PFSK-1 (cell line): ENCODE measurements around the gene CCDC15.

Source experiments
- FOXP2 ChIP-seq: optimal IDR thresholded peaks from 2 replicates; pipeline ENCODE3; 2011; ENCODE audit warnings: borderline replicate concordance, control low read depth, inconsistent platforms; ENCODE audit not compliant: insufficient read depth; ENCODE audit errors: extremely low read length, extremely low read depth
- POLR2AphosphoS5 ChIP-seq: IDR thresholded peaks from 2 replicates; pipeline ENCODE4 v1.6.1; 2012; ENCODE audit warnings: low read depth, mild to moderate bottlenecking, control low read depth, low read length, moderate library complexity
- SIN3A ChIP-seq: IDR thresholded peaks from 2 replicates; pipeline ENCODE4 v1.6.1; 2012; ENCODE audit warnings: mild to moderate bottlenecking, low read length, moderate library complexity, borderline replicate concordance; ENCODE audit not compliant: insufficient read depth
- TAF1 ChIP-seq: IDR thresholded peaks from 2 replicates; pipeline ENCODE4 v1.6.1; 2012; ENCODE audit warnings: low read length, control low read depth, borderline replicate concordance; ENCODE audit not compliant: insufficient read depth
- TF ChIP-seq, protein P1 (sequence below), 2 experiments: IDR thresholded peaks; 2 replicates each; pipeline versions ENCODE4 v1.6.1 to v1.8.0; 2011 to 2012; ENCODE audit warnings: low read depth in 2 of 2, low read length in 2 of 2, control low read depth in 1 of 2, inconsistent platforms in 1 of 2, mild to moderate bottlenecking in 1 of 2, moderate library complexity in 1 of 2; ENCODE audit not compliant: insufficient read depth in 1 of 2

The CCDC15 gene

DNA sequence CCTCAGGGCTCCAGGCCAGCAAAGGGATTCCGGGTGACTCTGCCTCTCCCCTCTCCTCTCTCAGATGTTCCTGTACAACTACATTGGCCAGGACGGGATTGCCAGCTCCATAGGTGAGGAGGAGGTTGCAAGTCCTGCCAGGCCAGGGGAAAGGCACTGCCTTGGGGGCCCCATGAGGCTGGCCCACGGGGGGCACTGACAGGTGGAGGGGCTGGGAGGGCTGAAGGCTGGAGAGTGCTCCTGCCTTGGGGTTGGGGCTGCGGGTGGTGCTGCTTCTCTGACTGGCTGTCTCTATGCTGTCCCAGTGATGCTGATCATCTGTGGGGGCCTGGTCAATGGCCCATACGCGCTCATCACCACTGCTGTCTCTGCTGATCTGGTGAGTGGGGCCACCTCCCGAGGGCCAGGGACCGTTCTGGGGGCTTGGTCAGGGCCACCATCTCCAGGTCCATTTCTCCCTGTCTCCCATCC lies 130.8 kb downstream of the CCDC15 start:
- TF ChIP-seq POLR2AphosphoS5 (no peak), TAF1 (no peak), FOXP2 (no peak), SIN3A (no peak)
- TF ChIP-seq, protein P1, sequence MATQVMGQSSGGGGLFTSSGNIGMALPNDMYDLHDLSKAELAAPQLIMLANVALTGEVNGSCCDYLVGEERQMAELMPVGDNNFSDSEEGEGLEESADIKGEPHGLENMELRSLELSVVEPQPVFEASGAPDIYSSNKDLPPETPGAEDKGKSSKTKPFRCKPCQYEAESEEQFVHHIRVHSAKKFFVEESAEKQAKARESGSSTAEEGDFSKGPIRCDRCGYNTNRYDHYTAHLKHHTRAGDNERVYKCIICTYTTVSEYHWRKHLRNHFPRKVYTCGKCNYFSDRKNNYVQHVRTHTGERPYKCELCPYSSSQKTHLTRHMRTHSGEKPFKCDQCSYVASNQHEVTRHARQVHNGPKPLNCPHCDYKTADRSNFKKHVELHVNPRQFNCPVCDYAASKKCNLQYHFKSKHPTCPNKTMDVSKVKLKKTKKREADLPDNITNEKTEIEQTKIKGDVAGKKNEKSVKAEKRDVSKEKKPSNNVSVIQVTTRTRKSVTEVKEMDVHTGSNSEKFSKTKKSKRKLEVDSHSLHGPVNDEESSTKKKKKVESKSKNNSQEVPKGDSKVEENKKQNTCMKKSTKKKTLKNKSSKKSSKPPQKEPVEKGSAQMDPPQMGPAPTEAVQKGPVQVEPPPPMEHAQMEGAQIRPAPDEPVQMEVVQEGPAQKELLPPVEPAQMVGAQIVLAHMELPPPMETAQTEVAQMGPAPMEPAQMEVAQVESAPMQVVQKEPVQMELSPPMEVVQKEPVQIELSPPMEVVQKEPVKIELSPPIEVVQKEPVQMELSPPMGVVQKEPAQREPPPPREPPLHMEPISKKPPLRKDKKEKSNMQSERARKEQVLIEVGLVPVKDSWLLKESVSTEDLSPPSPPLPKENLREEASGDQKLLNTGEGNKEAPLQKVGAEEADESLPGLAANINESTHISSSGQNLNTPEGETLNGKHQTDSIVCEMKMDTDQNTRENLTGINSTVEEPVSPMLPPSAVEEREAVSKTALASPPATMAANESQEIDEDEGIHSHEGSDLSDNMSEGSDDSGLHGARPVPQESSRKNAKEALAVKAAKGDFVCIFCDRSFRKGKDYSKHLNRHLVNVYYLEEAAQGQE (IDR thresholded peaks at IDR 0.05; ENCODE audit: insufficient read depth in 1 of 2, low read depth in 2 of 2, low read length in 2 of 2) = no peak

DNA sequence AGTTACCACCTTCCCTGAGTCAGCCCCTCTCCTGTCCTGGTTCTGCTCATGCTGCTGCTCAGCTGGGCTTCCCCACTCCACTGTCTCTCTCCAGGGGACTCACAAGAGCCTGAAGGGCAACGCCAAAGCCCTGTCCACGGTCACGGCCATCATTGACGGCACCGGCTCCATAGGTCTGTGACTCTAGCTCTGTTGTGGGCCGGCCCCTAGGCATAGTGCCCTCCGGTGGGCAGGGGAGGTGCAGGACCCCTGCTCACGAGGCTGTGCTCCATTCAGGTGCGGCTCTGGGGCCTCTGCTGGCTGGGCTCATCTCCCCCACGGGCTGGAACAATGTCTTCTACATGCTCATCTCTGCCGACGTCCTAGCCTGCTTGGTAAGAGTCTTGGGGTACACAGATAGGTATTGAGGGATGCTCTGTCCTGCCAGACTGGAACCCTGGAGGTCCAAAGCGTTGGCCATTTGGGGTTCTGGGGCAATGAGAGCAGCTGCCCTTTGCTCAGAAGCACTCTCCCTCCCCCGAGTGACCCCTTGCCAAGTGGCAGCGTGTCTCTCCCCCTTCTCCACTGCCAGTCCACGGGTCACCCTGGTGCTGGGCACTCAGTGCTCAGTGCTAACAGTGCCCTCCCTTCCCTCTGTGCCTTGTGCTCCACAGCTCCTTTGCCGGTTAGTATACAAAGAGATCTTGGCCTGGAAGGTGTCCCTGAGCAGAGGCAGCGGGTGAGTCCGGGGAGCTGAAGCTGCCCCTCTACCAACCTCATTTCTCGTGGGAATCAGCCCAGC lies 131.5 kb downstream of the CCDC15 start:
- TF ChIP-seq POLR2AphosphoS5 (no peak), SIN3A (no peak)
- TF ChIP-seq, protein P1 (IDR thresholded peaks at IDR 0.05; ENCODE audit: insufficient read depth in 1 of 2, low read depth in 2 of 2, low read length in 2 of 2) = no peak

DNA sequence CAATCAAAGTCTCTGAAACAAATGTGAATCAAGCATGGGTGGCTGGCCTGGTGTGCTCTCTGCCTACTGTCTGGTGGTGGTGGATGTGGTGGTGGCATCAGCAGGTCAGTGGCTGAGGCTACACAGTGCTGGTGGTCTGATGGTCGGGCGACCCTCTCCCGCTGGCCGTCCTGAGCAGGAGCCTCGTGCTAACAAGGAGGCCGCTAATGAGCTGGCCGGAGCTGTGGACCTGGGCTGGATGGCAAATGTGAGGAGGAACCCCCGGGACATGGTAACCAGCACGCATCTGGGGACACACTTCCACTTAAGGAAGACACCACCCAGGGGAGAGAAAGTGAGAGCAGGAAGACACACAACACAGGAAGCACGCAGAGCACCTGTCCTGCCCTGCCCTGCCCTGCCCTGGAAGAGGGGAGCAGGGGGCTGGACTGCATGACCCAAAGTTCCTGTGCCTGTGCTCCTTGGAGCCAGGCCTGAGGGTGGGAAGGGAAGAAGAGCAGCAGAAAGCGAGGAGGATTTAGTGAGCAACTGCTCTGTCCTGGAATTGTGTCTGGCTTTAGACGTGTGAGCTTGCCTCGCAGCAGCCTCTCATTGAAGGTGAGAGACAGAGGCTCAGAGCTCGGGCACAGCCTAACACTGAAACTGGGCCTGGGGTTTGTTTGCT lies 132.8 kb downstream of the CCDC15 start:
- TF ChIP-seq, protein P1 (IDR thresholded peaks at IDR 0.05; ENCODE audit: insufficient read depth in 1 of 2, low read depth in 2 of 2, low read length in 2 of 2) = no peak
- TF ChIP-seq SIN3A = no peak
- TF ChIP-seq TAF1 = no peak

DNA sequence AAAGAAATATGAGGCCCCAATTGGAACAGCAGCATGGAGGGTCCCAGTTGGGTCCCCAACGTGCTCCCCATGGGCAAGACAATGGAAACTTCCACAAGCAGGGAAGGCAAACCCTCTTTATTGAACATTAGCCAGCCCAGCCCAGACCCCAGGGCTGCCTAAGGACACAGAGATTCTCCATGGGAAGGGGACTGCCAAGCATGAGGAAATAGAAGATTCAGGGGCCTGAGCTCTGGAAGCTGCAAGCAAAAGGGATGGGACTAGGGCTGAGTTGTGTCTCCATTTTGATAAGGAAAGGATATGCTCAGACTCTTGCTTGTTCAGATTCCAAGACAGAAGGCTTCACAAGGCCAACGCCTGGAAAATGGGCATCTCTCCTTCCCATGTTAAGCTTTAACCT lies 134.1 kb downstream of the CCDC15 start:
- TF ChIP-seq SIN3A = no peak
- no peak for TF ChIP-seq TAF1
- TF ChIP-seq FOXP2 = no peak
- TF ChIP-seq, protein P1 (IDR thresholded peaks at IDR 0.05; ENCODE audit: insufficient read depth in 1 of 2, low read depth in 2 of 2, low read length in 2 of 2) = no peak
- TF ChIP-seq POLR2AphosphoS5 = no peak

DNA sequence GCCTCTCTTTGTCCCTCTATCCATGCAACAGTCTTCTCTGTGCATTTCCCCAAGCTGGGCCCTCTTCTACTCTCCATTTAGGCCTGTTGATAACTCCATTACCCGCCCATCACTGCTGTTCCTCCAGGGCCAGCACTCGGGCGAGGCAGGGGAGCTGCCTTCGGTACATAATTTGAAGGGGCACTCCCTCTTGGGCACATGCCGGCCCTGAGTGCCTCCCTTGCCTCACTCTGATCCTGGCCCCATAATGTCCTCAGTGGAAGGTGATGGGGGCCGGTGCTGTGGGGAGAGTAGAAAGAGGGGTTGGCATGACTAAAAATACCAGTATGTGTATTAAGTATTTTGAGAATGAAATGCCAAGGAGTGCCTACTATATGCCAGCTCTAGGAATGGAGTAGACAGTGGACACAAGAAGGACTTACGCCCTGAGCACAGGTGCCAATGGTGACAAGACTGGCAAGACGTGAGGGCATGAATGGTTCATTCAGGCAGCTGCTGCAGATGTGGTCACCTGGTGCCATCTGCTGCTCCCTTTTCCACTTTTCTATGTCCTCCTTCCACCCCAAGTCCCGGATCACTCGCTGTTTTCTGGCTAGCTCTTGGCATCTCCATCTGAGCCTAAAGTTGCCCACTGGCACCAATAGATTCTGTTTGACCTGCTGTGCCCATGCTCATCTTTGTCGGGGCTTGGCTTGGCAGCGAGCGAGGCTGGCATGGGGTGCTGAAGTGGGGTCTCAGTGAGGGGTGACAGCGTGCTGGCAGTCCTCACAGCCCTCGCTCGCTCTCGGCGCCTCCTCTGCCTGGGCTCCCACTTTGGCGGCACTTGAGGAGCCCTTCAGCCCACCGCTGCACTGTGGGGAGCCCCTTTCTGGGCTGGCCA lies 134.8 kb downstream of the CCDC15 start:
- no peak for TF ChIP-seq SIN3A
- TF ChIP-seq, protein P1 (IDR thresholded peaks at IDR 0.05; ENCODE audit: insufficient read depth in 1 of 2, low read depth in 2 of 2, low read length in 2 of 2) = no peak
- no peak for TF ChIP-seq TAF1
- TF ChIP-seq FOXP2 = no peak
- TF ChIP-seq POLR2AphosphoS5 = no peak
